Measurements from ENCODE around the gene ZNF689. TPM values are rescaled to one million over a fixed set of nuclear protein-coding genes. Genes with fewer than 3 reads are reported as not detected.

ZNF689 gene
- total and polyA plus RNA-seq, 2 of the 13 experiments (the other 11 are each of a cell fraction or from before 2014, with no cell fraction given) = 9.7 to 19.5 TPM

GRCh38 chr16:30557957-30558788, 52.0 kb downstream of the ZNF689 start, which contains the start of gene ZNF764 (continued):
- TF ChIP-seq ESRRA (CRISPR knock-in tag; IDR thresholded peaks at IDR 0.05; ENCODE audit: low read depth) (peak; percentile 75), ZNF446 (CRISPR knock-in tag; IDR thresholded peaks at IDR 0.05) (peak; percentile 94), FLYWCH1 (CRISPR knock-in tag; IDR thresholded peaks at IDR 0.05) (no peak), EED (CRISPR knock-in tag; IDR thresholded peaks at IDR 0.05) (peak; percentile 74; the same call in 1 of the 2 replicates), CHCHD3 (CRISPR knock-in tag; IDR thresholded peaks at IDR 0.05) (no peak), KLF12 (CRISPR knock-in tag; IDR thresholded peaks at IDR 0.05; ENCODE audit: borderline replicate concordance) (peak; percentile 93; the same call in 1 of the 2 replicates), TAF1 (CRISPR knock-in tag; IDR thresholded peaks at IDR 0.05) (peak; percentile 83), KAT7 (CRISPR knock-in tag; IDR thresholded peaks at IDR 0.05; ENCODE audit: borderline replicate concordance) (no peak; the same call in 1 of the 2 replicates), ZNF335 (CRISPR knock-in tag; IDR thresholded peaks at IDR 0.05) (peak; percentile 90), ZNF503 (CRISPR knock-in tag; IDR thresholded peaks at IDR 0.05) (peak; percentile 77; the same call in 1 of the 2 replicates), ATF1 (CRISPR knock-in tag; IDR thresholded peaks at IDR 0.05) (peak; percentile 79), RFX3 (CRISPR knock-in tag; IDR thresholded peaks at IDR 0.05) (peak; percentile 60; the same call in 1 of the 2 replicates), ATAD3A (CRISPR knock-in tag; IDR thresholded peaks at IDR 0.05) (peak; percentile 44; the same call in 1 of the 2 replicates), HOXA5 (CRISPR knock-in tag; IDR thresholded peaks at IDR 0.05) (no peak; the same call in 1 of the 2 replicates), PLRG1 (conservative IDR thresholded peaks at IDR 0.05) (no peak), ZSCAN31 (CRISPR knock-in tag; IDR thresholded peaks at IDR 0.05; ENCODE audit: low read depth) (no peak; the same call in none of the 2 replicates), ZNF235 (CRISPR knock-in tag; IDR thresholded peaks at IDR 0.05; ENCODE audit: borderline replicate concordance) (peak; percentile 84; the same call in 1 of the 2 replicates), FOXA1 (IDR thresholded peaks at IDR 0.05) (no peak), FOXA1 (CRISPR knock-in tag; IDR thresholded peaks at IDR 0.05) (0 out of 2 replicates have a peak, but pooled peaks have one; percentile 3), ZNF280D (CRISPR knock-in tag; IDR thresholded peaks at IDR 0.05) (peak; percentile 87), LRRFIP1 (CRISPR knock-in tag; conservative IDR thresholded peaks at IDR 0.05) (no peak), ZFP90 (CRISPR knock-in tag; IDR thresholded peaks at IDR 0.05; ENCODE audit: borderline replicate concordance) (0 out of 2 replicates have a peak, but pooled peaks have one; percentile 67)

All from HepG2 (cell line).